NCI-H1417 (cell line): ENCODE measurements around the gene MCCD1.
"Not testable (repeated sequence)": the region's sequence is repeated elsewhere in the genome, so short reads cannot be mapped to it uniquely, and the experiment has no call there.

Experiments
- DNase-seq, 3 experiments: peaks; one replicate each; lab custom pipeline; 2025; lab: John Stamatoyannopoulos, UW

Gene MCCD1

DNA sequence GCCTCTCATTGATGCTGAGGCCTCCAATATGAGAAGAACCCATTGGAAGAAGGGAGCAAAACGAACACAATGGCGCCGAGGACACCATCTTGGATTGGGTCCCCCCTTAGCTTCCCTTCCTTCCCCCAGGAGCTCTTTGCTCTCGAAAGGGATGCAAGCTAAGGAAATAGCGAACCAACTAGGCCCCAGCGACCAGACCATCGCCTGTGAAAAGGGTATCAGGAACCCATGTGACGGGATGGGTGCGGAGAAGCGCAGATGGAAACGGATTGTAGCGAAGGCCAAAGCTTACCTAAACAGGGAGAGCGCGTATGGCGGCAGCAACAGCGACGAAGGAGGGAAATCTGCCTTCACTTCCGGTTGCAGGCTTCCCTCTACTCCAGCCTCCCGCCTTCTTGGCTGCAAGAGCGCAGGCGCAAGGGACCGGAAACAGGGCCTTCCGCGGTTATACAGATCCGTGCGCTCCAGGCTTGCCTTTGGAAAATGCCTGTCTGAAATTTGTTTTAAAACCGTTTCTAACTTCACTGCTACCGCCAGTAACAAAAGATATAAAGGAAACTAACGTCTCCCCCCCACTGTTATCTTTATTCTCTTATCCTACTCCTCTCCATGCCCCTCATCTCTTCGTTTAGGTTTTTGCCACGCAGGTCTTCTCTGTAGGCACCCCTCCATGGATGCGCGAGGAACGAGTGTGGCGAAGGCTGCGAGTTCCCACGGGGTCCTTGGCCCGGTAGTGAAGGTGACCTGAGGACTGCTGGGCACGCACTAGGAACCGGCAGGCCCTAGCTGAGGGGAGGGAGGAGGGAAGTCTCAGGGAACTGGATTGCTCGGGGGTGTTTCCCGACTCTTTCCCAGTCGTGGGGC, 13.1 kb downstream of the MCCD1 start, which contains the start of gene DDX39B:
Gene DDX39B, minus strand, starts transcription at position 346 of the 864 bp plus-strand sequence. CDS start 1,471 bp downstream, outside the sequence.
- DNase-seq: peak; percentile 96 to 99 (median 97)

DNA sequence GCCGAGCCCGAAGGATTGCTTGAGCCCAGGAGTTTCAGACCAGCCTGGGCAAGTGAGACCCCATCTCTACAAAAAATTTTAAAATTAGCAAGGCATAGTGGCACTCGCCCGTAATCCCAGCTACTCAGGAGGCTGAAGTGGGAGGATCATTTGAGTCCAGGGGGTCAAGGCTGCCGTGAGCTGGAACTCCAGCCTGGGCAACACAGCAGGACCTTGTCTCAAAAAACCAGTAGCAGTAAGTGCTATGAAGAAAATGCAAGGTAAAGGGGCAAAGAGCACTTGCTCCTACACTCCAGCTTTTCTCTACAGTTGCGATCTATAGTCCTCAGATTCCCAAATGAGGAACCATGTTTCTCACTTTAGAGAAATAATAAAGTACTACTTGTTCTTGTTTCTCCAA, 14.9 kb downstream of the MCCD1 start:
- DNase-seq: no peak

DNA sequence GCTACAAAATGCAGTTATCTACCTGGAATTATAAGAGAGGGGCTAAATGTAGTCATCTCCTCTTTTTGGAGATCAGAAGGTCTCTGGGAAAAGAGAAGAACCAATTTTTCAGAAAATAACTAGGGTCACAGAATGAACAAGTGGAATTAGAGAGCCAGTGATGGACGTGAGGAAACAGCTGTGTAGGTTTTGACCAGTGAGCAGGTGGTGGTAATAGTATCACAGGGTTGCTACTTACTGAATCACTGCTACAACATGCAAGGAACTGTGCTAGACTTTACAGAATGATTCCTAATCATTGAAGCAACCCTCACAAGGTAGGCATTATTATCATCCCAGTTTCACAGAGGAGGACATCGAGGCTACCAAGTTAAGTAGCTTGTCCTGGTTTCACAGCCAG, 15.9 kb downstream of the MCCD1 start:
- no peak for DNase-seq

DNA sequence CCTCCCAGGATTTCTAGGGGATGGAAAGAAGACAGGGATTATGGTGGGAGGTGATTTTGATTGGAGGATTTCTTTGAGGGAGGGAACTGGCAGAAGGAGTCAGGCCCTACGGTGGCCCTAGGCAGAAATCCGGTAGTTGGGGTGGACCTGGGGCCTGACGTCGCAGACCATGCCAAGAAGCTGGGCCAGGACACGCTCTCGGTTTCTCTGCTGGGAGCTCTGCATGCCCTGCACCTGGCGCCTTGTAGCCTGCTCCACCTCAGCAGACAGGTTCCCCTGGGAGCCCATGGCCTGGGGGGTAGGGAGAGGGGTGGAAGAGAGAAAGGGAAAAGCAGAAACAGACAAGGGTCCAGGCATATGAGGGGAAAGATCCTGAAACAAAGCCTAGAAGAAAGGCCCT, 16.5 kb downstream of the MCCD1 start:
- no peak for DNase-seq

DNA sequence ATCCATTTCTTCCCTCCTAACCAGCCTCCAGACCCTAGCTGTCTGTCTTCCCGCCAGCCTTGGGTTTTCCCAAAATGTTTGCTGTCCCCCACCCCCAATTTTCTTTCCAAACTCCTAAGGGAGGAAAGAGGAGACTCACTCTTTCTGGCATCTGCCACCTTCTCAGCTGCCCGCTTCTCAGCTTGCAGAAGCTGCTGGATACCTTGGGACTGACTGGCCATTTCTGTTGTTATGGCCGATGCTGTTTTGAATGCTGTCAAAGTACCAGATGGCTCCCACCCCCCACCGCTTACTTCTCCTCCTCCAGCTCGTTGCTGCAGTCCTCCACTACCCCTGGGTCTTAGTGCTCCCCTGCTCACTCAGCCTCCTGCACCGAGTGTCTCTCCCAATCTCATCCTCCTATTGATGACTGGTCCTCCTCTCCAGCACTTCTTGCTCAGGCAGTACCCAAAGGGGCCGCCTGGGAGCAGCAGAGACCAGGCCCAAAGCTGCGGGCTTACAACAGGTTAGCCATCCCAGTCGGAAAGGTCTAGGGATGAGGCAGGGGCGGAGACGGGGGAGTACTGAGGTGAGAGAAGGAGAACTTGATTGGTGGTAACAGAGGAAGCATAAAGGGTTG, 17.7 kb downstream of the MCCD1 start, which contains the start of gene ATP6V1G2:
Gene ATP6V1G2, minus strand, starts transcription at position 270 of the 619 bp plus-strand sequence. Its CDS starts 49 bp downstream, at position 221.
- peak; percentile 87 to 95 (median 89) for DNase-seq

DNA sequence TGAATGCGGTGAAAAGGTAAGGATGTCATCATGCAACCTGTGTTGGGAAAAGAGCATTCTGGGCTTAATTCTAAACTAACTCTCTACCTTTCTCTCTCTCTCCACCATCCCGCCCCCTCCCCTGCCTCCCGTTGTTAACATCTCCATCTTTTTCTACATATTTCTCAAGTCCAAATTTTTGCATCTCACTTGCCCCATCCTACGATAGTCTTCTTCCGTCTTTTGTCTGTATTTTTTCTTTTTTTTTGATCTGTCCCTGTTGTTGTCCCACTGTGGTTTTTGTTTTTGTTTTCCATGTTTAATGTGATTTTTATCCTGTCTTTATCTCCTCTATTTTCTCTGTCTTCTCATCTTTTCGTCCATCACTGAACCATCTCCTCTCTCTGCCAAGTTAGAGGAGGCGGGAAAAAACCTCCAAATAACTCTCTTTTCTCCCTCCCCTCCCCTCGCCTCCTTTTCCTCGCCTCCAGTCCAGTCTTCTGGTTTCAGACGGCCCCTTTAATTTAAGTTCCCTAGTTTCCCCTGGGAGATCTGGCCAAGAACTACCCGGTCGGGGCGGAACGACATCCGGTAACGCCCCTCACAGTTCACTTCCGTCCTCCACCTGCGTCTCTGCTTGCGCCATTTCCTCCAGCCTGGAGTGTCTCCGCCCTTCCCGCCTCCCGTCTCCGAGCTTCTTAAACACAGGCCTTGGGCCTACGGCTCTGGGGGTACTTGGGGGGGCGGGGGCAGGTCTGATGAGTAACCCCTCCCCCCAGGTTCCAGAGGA, 18.4 kb downstream of the MCCD1 start, which contains the start of gene NFKBIL1:
Gene NFKBIL1, plus strand, starts transcription at position 651 of the 769 bp plus-strand sequence. Its CDS starts 87 bp downstream, at position 738.
- DNase-seq: peak; percentile 89 to 97 (median 96)

DNA sequence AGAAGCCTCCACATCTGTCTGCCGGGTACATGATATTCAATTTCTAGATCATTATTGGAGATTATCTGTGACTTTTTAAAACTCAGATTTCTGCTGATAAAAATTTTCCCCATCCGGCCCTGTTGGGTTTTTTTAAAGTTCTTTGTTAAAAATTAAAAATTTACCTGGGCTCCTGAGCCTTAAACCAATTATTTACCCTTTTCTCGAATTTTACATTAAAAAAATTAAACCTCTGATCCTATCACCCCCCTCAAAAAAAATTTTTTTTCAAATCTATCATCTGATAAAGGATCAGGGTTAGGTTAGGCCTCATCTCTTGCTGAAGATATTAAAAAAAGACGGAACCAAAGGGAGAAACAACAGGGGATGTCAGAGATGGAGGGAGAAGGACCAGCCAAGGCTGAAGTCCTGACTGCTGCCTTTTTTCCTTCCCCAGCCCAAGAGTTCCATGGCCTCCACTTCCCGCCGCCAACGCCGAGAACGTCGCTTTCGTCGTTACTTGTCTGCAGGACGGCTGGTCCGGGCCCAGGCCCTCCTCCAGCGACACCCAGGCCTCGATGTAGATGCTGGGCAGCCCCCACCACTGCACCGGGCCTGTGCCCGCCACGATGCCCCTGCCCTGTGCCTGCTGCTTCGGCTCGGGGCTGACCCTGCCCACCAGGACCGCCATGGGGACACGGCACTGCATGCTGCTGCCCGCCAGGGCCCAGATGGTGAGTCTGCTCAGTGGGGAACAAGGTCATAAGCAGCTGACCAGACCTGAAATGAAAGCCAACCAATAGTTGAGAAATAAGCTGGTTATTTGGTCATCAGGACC, 19.2 kb downstream of the MCCD1 start:
- DNase-seq: no peak

DNA sequence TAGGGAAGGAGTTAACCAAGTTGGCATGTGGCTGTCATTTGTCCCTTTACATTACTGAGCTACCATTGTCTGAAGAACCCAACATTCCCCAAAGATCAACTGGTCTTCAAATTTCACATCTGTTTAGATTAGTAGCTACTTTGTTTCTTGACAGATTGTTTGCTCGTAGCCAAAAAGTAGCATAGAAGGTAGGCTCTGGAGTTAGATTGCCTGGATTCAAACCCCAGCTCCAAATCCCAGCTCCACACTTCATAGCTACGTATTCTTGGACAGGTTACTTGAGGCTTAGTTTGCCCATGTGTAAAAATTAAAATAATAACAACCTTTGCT, 19.7 kb downstream of the MCCD1 start:
- DNase-seq: no peak

DNA sequence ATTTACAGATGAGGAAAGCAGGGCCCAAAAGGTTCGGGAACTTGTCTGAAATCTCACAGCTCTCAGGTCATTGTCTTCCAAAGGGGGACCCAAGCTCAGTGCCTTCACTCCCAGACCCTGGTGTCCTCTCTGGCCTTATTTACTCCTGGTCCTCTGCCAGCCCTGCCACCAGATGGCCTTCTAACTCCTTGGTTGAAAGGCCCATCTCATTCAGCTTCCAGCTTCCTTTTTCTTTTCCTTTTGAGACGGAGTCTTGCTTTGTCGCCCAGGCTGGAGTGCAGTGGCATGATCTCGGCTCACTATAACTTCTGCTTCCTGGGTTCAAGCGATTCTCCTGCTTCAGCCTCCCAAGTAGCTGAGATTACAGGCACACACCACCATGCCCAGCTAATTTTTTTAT, 22.6 kb downstream of the MCCD1 start:
- not testable (repeated sequence) for DNase-seq

DNA sequence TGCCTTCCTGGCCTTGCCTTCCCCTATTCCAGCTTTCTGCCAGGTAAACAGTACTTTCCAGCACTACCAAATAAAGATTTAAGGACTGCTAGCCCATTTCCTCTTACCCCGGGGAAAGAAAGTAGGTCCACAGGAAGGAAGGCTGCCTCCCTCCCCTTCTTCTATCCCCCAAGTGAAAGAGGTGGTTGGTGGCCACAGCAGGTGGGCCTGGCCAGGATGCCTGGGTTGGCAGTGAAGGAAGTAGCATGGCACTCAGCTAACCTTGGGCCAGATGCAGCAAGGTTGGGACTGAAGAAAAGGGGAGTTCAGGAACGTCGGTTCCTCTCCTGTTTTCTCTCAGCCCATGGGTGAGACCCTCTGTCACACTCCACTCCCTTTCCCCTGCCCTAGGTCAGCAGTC, 27.5 kb downstream of the MCCD1 start:
- DNase-seq: no peak

DNA sequence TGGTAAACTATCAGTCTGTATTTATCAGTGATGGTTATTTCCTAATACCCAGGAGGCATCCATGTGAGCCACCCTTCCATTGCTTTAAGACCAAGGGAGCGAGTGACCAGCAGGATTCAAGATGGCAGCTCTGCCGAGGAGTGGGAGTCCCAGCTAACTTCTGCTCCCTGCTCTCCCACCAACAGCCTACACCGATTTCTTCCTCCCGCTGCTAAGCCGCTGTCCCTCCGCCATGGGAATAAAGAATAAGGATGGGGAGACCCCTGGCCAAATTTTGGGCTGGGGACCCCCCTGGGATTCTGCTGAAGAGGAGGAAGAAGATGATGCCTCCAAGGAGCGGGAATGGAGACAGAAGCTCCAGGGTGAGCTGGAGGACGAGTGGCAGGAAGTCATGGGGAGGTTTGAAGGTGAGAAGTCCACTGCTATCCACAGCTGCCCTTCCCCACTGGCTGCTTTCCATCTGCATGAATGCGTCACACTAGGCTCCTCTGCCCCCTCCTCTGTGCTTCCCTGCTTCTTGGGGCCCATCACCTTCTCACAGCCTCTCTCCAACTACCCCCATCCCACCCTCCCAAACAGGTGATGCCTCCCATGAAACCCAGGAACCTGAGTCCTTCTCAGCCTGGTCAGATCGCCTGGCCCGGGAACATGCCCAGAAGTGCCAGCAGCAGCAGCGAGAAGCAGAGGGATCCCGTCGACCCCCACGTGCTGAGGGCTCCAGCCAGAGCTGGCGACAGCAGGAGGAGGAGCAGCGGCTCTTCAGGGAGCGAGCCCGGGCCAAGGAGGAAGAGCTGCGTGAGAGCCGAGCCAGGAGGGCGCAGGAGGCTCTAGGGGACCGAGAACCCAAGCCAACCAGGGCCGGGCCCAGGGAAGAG, 28.9 kb downstream of the MCCD1 start:
- DNase-seq: no peak

DNA sequence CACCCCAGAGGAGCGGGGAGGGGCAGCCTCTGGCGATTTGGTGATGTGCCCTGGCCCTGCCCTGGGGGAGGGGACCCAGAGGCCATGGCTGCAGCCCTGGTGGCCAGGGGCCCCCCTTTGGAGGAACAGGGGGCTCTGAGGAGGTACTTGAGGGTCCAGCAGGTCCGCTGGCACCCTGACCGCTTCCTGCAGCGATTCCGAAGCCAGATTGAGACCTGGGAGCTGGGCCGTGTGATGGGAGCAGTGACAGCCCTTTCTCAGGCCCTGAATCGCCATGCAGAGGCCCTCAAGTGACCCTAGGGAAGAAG, 29.5 kb downstream of the MCCD1 start:
- no peak for DNase-seq

DNA sequence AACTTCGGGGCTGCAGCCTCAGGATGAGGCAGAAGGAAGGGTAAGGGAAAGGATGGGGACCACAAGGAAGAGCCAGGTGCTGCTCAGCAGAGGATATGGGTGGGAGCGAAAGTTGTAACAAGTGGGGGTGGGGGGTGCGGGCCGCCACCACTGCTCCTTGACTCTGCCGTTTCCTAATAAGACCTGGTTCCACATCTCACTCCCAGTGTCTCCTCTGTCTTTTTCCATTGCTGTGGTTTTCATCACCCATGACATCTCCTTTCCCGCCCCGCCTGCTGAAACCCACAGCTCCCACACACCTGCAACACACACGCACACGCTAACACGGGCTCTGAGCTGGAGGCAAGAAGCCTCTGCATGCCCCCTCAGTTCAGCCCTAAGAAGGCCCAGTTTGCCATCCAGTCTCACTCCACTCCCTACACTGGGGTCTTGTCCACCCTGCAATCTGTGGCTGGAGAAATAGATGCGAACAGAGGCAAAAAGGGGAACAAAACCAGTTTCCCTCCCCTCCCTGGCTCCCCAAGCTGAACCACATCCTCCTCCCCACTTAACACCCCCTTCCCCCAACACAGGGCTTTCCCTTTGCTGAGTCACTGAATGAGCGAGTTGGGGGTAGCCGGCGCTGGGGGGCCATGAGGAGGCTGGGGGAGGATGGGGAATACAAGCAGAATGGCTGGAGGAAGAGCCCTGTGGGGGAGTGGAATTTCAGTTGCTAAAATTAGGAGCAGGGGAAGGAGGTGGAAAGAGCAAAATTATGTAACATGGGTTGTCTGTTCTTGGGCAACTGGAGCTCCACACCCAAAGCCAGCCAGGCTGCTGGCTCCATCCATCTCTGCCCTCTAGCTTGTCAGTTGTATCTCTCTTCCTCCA, 30.1 kb downstream of the MCCD1 start:
- DNase-seq: no peak

DNA sequence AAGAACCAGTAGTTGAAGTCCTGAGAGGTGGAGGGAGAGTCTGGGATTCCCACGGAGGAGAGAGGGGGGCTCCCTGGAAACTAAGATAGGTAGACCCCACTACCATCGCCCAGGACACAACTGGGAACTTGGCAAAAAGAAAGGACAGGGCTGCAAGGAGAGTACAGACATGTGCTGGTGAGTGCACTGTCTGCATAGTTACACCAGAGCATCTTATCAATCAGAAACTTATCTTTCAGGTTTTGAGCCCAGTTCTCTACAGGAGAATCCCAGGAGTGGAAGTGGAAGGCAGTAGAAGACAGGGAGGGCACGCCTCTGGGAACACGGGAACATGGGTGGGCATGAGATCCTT, 30.8 kb downstream of the MCCD1 start:
- DNase-seq: no peak

DNA sequence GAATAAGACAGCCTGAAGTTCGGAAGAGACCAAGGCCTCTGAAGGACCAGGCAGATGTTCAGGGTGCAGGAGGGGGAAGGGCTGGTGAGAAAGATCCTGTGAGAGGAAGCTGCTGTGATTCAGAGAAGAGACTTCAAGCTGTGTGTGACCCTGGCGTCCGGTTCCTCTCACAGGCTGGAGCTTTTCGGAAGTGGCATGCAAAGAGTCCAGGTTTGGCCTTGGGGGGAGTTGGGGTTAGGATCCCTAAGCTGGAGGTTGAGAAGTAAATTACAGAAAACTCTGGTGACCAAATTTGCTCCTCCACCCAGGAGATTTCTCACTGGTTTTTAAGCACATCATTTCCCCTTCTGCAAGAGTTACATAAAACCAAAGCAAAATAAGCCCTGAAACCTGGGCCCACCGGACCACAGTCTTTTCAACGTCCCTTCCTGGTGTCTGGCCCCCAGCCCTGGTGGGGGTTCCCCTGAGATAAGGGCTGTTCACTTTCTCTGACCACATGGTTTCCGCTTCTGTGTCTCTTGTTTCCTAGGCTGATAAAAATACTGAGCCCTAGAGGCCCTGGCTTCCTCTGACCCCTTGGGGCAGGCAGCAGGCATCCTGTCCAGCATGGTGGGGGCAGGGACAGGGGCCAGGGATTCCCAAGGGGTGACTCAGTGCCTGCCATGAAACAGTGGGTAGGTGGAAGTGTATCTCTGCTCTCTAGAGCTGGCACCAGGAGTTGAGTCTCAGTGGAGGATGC, 31.4 kb downstream of the MCCD1 start:
- no peak for DNase-seq

DNA sequence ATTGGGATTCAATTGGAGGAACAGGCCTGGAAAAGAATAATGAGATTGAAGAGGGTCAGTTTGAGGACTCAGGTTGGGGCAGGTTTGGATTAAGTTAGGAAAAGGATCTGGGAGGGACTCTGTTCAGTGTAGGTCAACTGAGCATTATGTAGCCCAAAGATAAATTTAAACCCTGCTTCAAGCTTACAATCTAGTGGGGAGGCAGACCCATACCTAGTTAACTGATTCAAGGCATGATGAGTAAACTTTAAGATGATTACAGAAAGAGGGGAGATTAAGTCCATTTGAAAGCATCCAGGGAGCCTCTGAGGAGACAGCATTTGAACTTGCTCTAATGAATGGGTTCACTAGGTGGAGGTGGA, 31.9 kb downstream of the MCCD1 start:
- DNase-seq: no peak

DNA sequence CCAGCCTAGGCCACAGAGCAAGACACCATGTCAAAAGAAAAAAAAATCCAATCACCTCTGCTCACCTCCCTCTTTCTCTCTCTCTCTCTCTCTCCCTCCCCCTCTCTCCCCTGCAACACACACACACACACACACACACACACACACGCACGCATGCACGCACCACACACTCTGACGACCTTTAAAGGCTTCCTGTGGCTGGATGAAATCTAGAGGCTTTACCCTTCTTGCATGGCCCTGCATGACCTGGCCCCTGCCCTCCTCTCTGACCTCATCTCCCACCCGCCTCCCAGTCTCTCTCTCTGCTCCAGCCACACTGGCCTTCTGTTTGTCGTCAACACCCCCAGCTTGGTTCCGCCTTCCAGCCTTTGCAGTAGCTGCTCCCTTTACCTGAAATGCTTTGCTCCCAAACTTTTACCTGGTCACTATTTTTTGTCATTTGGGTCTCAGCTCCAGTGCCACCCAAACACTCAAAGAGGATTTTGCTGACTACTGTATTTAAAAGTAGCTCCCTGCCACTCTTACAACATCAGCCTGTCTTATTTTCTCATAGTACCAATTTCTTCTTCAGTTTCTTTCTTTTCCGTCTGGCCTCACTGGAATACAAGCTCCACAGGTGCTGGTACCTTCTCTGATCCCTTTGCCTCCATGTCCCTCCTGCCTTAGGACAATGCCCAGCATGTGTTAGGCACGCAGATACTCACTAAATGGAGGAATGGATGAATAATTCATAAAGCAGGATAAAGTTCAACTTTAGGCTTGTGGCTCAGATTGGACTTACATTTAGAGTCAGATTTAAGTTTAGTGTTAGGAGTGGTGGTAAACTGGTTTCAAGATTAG, 39.0 kb downstream of the MCCD1 start:
- no peak for DNase-seq

DNA sequence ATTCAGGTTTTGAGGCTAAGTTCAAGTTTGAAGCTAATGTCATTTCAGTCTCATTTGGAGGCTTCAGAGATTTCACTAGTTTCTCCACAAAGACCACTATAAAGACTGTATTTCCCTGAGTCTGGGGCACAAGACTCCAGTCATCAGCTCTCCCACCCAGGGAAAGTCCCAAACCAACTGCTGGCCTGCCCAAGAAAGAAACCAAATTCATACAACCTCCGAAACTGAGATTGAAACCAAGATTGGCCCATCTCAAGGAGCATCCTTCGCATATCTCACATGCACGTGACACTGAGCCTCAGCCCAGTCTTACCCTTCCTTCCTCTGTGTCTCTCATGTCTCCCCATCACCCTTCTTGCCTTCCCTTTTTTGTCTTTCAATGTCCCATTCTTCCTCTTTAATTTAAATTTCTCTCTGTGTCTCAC, 39.8 kb downstream of the MCCD1 start:
- no peak for DNase-seq
